Fibroblast of mammary gland (primary cell): ENCODE results near the gene PCDHA1.
A peak's percentile ranks its signal among the peaks of the same experiment; 100 is the strongest.
"Not testable (repeated sequence)": the region's sequence is repeated elsewhere in the genome, so short reads cannot be mapped to it uniquely, and the experiment has no call there.

Experiments used
- DNase-seq: peaks from one replicate; pipeline ENCODE4 v3.0.0-alpha.2; 2010; ENCODE audit warnings: low read depth
- H3K4me3 ChIP-seq: 2 replicates; pipeline ENCODE4 v1.5.1; 2011; ENCODE audit warnings: low read depth, mild to moderate bottlenecking, low read length, moderate library complexity; ENCODE audit not compliant: control insufficient read depth
- TF ChIP-seq, protein P1 (sequence below): conservative IDR thresholded peaks from 2 replicates; pipeline ENCODE4 v1.5.1; 2011; ENCODE audit warnings: low read depth, low read length, inconsistent platforms; ENCODE audit not compliant: control insufficient read depth, insufficient read depth

Gene PCDHA1

DNA sequence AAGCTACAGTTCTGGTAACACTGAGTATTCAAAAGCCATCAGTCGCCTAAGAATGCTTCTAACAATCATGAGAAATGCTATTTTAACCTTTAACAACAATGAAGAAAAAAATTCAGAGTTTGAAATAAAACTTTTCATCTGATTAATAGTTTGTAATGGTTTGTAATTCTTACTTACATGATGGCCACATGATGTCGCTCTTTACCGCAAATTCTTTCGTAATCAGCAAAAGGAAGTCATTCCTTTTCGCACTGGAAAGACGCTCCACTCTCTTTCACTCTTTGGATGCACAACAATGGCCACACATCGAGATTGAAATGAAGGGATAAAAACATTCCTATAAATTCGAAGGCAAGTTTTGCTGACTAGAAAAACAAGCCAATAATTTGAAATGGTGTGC lies 48.1 kb downstream of the PCDHA1 start, which contains the start of gene PCDHA7:
Gene PCDHA7, plus strand, starts transcription at position 277 of the 400 bp plus-strand sequence. Its CDS starts 115 bp downstream, at position 392.
- no peak within 1 kb of the TSS for H3K4me3 ChIP-seq
- DNase-seq, result peak; percentile 20
- TF ChIP-seq, protein P1, sequence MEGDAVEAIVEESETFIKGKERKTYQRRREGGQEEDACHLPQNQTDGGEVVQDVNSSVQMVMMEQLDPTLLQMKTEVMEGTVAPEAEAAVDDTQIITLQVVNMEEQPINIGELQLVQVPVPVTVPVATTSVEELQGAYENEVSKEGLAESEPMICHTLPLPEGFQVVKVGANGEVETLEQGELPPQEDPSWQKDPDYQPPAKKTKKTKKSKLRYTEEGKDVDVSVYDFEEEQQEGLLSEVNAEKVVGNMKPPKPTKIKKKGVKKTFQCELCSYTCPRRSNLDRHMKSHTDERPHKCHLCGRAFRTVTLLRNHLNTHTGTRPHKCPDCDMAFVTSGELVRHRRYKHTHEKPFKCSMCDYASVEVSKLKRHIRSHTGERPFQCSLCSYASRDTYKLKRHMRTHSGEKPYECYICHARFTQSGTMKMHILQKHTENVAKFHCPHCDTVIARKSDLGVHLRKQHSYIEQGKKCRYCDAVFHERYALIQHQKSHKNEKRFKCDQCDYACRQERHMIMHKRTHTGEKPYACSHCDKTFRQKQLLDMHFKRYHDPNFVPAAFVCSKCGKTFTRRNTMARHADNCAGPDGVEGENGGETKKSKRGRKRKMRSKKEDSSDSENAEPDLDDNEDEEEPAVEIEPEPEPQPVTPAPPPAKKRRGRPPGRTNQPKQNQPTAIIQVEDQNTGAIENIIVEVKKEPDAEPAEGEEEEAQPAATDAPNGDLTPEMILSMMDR, result peak; percentile 19

DNA sequence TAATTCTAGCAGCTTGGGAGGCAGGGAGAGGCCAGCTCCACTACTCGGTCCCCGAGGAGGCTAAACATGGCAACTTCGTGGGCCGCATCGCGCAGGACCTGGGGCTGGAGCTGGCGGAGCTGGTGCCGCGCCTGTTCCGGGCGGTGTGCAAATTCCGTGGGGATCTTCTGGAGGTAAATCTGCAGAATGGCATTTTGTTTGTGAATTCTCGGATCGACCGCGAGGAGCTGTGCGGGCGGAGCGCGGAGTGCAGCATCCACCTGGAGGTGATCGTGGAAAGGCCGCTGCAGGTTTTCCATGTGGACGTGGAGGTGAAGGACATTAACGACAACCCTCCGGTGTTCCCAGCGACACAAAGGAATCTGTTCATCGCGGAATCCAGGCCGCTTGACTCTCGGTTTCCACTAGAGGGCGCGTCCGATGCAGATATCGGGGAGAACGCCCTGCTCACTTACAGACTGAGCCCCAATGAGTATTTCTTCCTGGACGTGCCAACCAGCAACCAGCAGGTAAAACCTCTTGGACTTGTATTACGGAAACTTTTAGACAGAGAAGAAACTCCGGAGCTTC lies 48.6 kb downstream of the PCDHA1 start:
- not testable (repeated sequence) for H3K4me3 ChIP-seq, DNase-seq

DNA sequence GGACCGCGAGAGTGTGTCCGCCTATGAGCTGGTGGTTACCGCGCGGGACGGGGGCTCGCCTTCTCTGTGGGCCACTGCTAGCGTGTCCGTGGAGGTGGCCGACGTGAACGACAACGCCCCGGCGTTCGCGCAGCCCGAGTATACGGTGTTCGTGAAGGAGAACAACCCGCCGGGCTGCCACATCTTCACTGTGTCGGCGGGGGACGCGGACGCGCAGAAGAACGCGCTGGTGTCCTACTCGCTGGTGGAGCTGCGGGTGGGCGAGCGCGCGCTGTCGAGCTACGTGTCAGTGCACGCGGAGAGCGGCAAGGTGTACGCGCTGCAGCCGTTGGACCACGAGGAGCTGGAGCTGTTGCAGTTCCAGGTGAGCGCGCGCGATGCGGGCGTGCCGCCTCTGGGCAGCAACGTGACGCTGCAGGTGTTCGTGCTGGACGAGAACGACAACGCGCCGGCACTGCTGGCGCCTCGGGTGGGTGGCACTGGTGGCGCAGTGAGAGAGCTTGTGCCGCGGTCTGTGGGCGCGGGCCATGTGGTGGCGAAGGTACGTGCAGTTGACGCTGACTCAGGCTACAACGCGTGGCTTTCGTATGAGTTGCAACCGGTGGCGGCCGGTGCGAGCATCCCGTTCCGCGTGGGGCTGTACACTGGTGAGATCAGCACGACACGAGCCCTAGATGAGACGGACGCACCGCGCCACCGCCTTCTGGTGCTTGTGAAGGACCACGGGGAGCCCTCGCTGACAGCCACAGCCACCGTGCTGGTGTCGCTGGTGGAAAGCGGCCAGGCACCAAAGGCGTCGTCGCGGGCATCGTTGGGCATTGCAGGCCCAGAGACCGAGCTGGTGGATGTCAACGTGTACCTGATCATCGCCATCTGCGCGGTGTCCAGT lies 49.9 kb downstream of the PCDHA1 start:
- TF ChIP-seq, protein P1, result no peak
- DNase-seq, result no peak
- no peak overlapping the region for H3K4me3 ChIP-seq

DNA sequence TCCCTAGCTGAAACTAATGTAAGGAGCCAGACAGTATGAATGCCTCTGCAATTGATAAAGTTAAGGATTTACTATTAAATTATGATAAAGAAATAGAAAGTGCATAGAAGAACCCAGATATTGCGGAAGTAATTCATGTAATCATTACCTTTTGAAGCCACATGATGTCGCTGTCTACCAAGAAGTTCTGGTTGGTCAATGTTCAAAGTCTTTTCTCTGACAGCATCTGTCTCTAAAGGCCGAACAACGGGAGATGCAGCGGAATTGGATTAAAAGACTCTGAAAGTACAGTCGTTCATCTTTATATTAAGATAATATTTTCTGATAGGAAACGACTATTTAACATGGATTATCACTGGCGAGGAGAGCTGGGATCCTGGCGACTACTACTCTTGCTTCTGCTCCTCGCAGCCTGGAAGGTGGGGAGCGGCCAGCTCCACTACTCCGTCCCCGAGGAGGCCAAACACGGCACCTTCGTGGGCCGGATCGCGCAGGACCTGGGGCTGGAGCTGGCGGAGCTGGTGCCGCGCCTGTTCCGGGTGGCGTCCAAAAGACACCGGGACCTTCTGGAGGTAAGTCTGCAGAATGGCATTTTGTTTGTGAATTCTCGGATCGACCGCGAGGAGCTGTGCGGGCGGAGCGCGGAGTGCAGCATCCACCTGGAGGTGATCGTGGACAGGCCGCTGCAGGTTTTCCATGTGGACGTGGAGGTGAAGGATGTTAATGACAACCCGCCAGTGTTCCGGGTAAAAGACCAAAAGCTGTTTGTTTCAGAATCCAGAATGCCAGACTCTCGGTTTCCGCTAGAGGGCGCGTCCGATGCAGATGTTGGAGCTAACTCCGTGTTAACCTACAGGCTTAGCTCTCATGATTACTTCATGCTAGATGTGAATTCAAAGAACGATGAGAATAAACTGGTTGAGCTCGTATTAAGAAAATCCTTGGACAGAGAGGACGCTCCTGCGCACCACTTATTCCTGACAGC lies 55.3 kb downstream of the PCDHA1 start, which contains the start of gene PCDHA8:
Gene PCDHA8, plus strand, starts transcription at position 210 of the 985 bp plus-strand sequence. Its CDS starts 135 bp downstream, at position 345.
- H3K4me3 ChIP-seq, result no peak within 1 kb of the TSS
- no peak for DNase-seq
- TF ChIP-seq, protein P1, result peak; percentile 31

DNA sequence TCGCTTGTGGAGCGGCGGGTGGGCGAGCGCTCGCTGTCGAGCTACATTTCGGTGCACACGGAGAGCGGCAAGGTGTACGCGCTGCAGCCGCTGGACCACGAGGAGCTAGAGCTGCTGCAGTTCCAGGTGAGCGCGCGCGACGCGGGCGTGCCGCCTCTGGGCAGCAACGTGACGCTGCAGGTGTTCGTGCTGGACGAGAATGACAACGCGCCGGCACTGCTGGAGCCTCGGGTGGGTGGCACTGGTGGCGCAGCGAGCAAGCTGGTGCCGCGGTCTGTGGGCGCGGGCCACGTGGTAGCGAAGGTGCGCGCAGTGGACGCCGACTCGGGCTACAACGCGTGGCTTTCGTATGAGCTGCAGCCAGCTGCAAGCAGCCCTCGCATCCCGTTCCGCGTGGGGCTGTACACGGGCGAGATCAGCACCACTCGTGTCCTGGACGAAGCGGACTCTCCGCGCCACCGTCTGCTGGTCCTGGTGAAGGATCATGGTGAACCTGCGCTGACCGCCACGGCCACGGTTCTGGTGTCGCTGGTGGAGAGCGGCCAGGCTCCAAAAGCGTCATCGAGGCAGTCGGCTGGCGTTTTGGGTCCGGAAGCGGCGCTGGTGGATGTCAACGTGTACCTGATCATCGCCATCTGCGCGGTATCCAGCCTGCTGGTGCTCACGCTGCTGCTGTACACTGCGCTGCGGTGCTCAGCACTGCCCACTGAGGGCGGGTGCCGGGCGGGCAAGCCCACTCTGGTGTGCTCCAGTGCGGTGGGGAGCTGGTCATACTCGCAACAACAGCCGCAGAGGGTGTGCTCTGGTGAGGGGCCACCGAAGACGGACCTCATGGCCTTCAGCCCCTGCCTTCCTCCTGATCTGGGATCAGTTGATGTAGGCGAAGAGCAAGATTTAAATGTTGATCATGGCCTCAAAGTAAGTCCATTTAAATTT lies 57.1 kb downstream of the PCDHA1 start:
- TF ChIP-seq, protein P1, result no peak
- DNase-seq, result no peak
- H3K4me3 ChIP-seq, result no peak overlapping the region

DNA sequence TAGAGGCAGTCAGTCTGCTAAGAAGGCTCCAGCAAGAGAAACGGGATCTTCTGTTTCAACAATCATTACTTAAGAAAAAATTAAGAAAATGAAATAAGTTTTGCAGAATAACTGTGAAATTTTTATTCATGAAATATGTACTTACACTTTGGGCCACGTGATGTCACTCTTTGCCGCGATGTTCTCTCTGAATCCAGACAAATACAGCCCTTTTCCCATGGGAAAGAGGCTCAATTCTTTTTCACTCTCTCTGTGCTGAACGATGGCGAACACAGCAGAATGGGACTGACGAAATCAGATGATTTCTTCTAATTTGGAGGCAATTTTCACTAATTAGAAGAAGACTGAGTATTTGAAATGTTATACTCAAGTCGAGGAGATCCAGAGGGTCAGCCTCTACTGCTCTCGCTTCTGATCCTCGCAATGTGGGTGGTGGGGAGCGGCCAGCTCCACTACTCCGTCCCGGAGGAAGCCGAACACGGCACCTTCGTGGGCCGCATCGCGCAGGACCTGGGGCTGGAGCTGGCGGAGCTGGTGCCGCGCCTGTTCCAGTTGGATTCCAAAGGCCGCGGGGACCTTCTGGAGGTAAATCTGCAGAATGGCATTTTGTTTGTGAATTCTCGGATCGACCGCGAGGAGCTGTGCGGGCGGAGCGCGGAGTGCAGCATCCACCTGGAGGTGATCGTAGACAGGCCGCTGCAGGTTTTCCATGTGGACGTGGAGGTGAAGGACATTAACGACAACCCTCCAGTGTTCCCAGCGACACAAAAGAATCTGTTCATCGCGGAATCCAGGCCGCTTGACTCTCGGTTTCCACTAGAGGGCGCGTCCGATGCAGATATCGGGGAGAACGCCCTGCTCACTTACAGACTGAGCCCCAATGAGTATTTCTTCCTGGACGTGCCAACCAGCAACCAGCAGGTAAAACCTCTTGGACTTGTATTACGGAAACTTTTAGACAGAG lies 62.5 kb downstream of the PCDHA1 start, which contains the start of gene PCDHA9:
Gene PCDHA9, plus strand, starts transcription at position 244 of the 964 bp plus-strand sequence. Its CDS starts 114 bp downstream, at position 358.
- not testable (repeated sequence) for DNase-seq, H3K4me3 ChIP-seq

DNA sequence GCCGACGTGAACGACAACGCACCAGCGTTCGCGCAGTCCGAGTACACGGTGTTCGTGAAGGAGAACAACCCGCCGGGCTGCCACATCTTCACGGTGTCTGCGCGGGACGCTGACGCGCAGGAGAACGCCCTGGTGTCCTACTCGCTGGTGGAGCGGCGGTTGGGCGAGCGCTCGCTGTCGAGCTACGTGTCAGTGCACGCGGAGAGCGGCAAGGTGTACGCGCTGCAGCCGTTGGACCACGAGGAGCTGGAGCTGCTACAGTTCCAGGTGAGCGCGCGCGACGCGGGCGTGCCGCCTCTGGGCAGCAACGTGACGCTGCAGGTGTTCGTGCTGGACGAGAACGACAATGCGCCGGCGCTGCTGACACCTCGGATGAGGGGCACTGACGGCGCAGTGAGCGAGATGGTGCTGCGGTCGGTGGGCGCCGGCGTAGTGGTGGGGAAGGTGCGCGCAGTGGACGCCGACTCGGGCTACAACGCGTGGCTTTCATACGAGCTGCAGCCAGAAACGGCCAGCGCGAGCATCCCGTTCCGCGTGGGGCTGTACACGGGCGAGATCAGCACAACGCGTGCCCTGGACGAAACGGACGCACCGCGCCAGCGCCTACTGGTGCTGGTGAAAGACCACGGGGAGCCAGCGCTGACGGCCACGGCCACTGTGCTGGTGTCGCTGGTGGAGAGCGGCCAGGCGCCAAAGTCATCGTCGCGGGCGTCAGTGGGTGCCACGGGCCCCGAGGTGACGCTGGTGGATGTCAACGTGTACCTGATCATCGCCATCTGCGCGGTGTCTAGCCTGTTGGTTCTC lies 64.1 kb downstream of the PCDHA1 start:
- H3K4me3 ChIP-seq, result not testable (repeated sequence)

More for the DNA sequence above, 64.1 kb downstream of the PCDHA1 start:
- not testable (repeated sequence) for DNase-seq
